ENCODE results near the gene HSPA12A. TPM values are rescaled to one million over a fixed set of nuclear protein-coding genes. Genes with fewer than 3 reads are reported as not detected.

Gene HSPA12A
- total RNA-seq, 1 experiment from 2014 or later = 0.79 TPM

GRCh38 chr10:116741391-116742351 lies 695 bp downstream of the HSPA12A start:
- H3K27me3 ChIP-seq = peaks cover 5% of the 10 kb centered on the region; the same call in 1 of the 2 replicates
- DNase-seq = no peak

GRCh38 chr10:116740971-116741370 lies 1.4 kb downstream of the HSPA12A start:
- Histone ChIP-seq H3K27ac (no peak overlapping the region), H3K36me3 (no peaks in the 10 kb centered on the region), H3K4me1 (no peaks in the 10 kb centered on the region), H3K4me3 (no peak overlapping the region), H3K27me3 (peaks cover 5% of the 10 kb centered on the region; the same call in 1 of the 2 replicates), H3K9me3 (replicated peaks) (no peaks in the 10 kb centered on the region)
- DNase-seq = no peak

More at GRCh38 chr10:116741391-116742351, 695 bp downstream of the HSPA12A start:
- Histone ChIP-seq H3K4me3 (peak overlapping the region; percentile 74), H3K9me3 (replicated peaks) (no peaks in the 10 kb centered on the region), H3K27ac (no peak overlapping the region), H3K36me3 (no peaks in the 10 kb centered on the region), H3K4me1 (no peaks in the 10 kb centered on the region)

GRCh38 chr10:116738339-116738738 lies 4.0 kb downstream of the HSPA12A start:
- H3K4me3 ChIP-seq = no peak overlapping the region
- no peak for DNase-seq
- H3K4me1 ChIP-seq = no peaks in the 10 kb centered on the region
- no peaks in the 10 kb centered on the region for H3K36me3 ChIP-seq
- no peak overlapping the region for H3K27ac ChIP-seq
- peaks cover 5% of the 10 kb centered on the region; the same call in 1 of the 2 replicates for H3K27me3 ChIP-seq
- no peaks in the 10 kb centered on the region for H3K9me3 ChIP-seq (replicated peaks)

GRCh38 chr10:116737627-116738327 lies 4.6 kb downstream of the HSPA12A start:
- Histone ChIP-seq H3K9me3 (replicated peaks) (no peaks in the 10 kb centered on the region), H3K27ac (no peak overlapping the region)
- no peak for DNase-seq

GRCh38 chr10:116733566-116733965 lies 8.8 kb downstream of the HSPA12A start:
- no peak overlapping the region for H3K27ac ChIP-seq
- H3K4me1 ChIP-seq = no peaks in the 10 kb centered on the region
- no peaks in the 10 kb centered on the region for H3K27me3 ChIP-seq
- no peak overlapping the region for H3K4me3 ChIP-seq
- DNase-seq = no peak
- H3K9me3 ChIP-seq (replicated peaks) = no peaks in the 10 kb centered on the region
- H3K36me3 ChIP-seq = no peaks in the 10 kb centered on the region

More at GRCh38 chr10:116737627-116738327, 4.6 kb downstream of the HSPA12A start:
- Histone ChIP-seq H3K36me3 (no peaks in the 10 kb centered on the region), H3K27me3 (peaks cover 5% of the 10 kb centered on the region; the same call in 1 of the 2 replicates), H3K4me1 (no peaks in the 10 kb centered on the region), H3K4me3 (no peak overlapping the region)

GRCh38 chr10:116732573-116732972 lies 9.8 kb downstream of the HSPA12A start:
- no peaks in the 10 kb centered on the region for H3K4me1 ChIP-seq
- H3K4me3 ChIP-seq = no peak overlapping the region
- no peaks in the 10 kb centered on the region for H3K27me3 ChIP-seq
- H3K36me3 ChIP-seq = no peaks in the 10 kb centered on the region
- H3K9me3 ChIP-seq (replicated peaks) = no peaks in the 10 kb centered on the region
- no peak for DNase-seq
- no peak overlapping the region for H3K27ac ChIP-seq

- DNase-seq = no peak
- Histone ChIP-seq H3K27me3 (no peaks in the 10 kb centered on the region), H3K4me3 (no peak overlapping the region), H3K9me3 (replicated peaks) (no peaks in the 10 kb centered on the region), H3K36me3 (no peaks in the 10 kb centered on the region), H3K4me1 (no peaks in the 10 kb centered on the region), H3K27ac (no peak overlapping the region)
Observed at GRCh38 chr10:116730464-116731260, 11.7 kb downstream of the HSPA12A start.

GRCh38 chr10:116729243-116729642 lies 13.1 kb downstream of the HSPA12A start:
- Histone ChIP-seq H3K9me3 (replicated peaks) (no peaks in the 10 kb centered on the region), H3K27ac (no peak overlapping the region)

GRCh38 chr10:116728526-116729096 lies 13.8 kb downstream of the HSPA12A start:
- no peaks in the 10 kb centered on the region for H3K27me3 ChIP-seq
- H3K4me3 ChIP-seq = no peak overlapping the region
- H3K9me3 ChIP-seq (replicated peaks) = no peaks in the 10 kb centered on the region
- no peak overlapping the region for H3K27ac ChIP-seq
- no peak for DNase-seq
- no peaks in the 10 kb centered on the region for H3K4me1 ChIP-seq
- no peaks in the 10 kb centered on the region for H3K36me3 ChIP-seq

More at GRCh38 chr10:116729243-116729642, 13.1 kb downstream of the HSPA12A start:
- Histone ChIP-seq H3K4me3 (no peak overlapping the region), H3K36me3 (no peaks in the 10 kb centered on the region), H3K4me1 (no peaks in the 10 kb centered on the region), H3K27me3 (no peaks in the 10 kb centered on the region)
- no peak for DNase-seq

GRCh38 chr10:116723428-116724281 lies 18.7 kb downstream of the HSPA12A start:
- Histone ChIP-seq H3K4me3 (no peak overlapping the region), H3K9me3 (replicated peaks) (no peaks in the 10 kb centered on the region), H3K4me1 (no peaks in the 10 kb centered on the region), H3K27me3 (peaks cover 3% of the 10 kb centered on the region; the same call in 1 of the 2 replicates), H3K27ac (no peak overlapping the region), H3K36me3 (no peaks in the 10 kb centered on the region)
- no peak for DNase-seq

GRCh38 chr10:116722736-116723427 lies 19.5 kb downstream of the HSPA12A start:
- DNase-seq = no peak
- peaks cover 10% of the 10 kb centered on the region for H3K27me3 ChIP-seq
- no peak overlapping the region for H3K27ac ChIP-seq

GRCh38 chr10:116721547-116722392 lies 20.6 kb downstream of the HSPA12A start:
- H3K4me1 ChIP-seq = no peaks in the 10 kb centered on the region
- no peak overlapping the region for H3K4me3 ChIP-seq
- DNase-seq = no peak
- peaks cover 13% of the 10 kb centered on the region for H3K27me3 ChIP-seq
- H3K36me3 ChIP-seq = no peaks in the 10 kb centered on the region
- H3K27ac ChIP-seq = no peak overlapping the region
- no peaks in the 10 kb centered on the region for H3K9me3 ChIP-seq (replicated peaks)

More at GRCh38 chr10:116722736-116723427, 19.5 kb downstream of the HSPA12A start:
- H3K4me3 ChIP-seq = no peak overlapping the region
- no peaks in the 10 kb centered on the region for H3K36me3 ChIP-seq
- H3K9me3 ChIP-seq (replicated peaks) = no peaks in the 10 kb centered on the region
- no peaks in the 10 kb centered on the region for H3K4me1 ChIP-seq
